ENCODE measurements around the gene MATK. TPM values are rescaled to one million over a fixed set of nuclear protein-coding genes. Genes with fewer than 3 reads are reported as not detected.

Gene MATK
- total RNA-seq, 3 donors from 2014 or later: 2.2 to 3.6 (median 2.4) TPM

- DNase-seq: no peak
- Histone ChIP-seq H3K4me3 (no peak overlapping the region), H3K4me1 (ENCODE audit: low read depth) (no peaks in the 10 kb centered on the region), H3K36me3 (ENCODE audit: low read depth) (no peaks in the 10 kb centered on the region), H3K9me3 (no peaks in the 10 kb centered on the region)
- ATAC-seq: no peak
- intact Hi-C loops (cut with DNase I, micrococcal nuclease): no loop called here
- TF ChIP-seq, protein P1, sequence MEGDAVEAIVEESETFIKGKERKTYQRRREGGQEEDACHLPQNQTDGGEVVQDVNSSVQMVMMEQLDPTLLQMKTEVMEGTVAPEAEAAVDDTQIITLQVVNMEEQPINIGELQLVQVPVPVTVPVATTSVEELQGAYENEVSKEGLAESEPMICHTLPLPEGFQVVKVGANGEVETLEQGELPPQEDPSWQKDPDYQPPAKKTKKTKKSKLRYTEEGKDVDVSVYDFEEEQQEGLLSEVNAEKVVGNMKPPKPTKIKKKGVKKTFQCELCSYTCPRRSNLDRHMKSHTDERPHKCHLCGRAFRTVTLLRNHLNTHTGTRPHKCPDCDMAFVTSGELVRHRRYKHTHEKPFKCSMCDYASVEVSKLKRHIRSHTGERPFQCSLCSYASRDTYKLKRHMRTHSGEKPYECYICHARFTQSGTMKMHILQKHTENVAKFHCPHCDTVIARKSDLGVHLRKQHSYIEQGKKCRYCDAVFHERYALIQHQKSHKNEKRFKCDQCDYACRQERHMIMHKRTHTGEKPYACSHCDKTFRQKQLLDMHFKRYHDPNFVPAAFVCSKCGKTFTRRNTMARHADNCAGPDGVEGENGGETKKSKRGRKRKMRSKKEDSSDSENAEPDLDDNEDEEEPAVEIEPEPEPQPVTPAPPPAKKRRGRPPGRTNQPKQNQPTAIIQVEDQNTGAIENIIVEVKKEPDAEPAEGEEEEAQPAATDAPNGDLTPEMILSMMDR (IDR thresholded peaks at IDR 0.05): no peak
Measured at GRCh38 chr19:3832001-3832400, 45.8 kb upstream of the MATK start.

DNA sequence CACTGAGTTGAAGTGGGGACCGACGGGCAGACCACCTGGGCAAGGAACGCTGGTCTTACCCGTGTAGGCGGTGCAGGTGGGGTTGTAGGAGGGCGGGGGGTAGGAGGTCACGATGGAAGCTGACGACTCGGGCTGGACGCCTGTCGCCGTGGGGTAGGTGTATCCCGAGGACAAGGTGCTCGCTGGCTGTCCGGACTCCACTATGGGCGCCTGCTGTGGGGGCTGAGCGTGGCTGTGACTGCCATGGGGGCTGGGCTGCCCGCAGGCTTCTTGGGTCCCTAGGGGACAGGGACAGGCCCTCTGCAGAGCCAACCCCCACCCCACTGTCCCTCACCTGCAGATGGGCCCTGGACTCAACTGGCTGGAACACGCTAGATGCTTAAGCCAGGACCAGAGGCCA is 45.4 kb upstream of the MATK start:
- H3K4me3 ChIP-seq: no peak overlapping the region
- ATAC-seq: no peak
- intact Hi-C loops (cut with DNase I, micrococcal nuclease): no loop called here
- H3K36me3 ChIP-seq (ENCODE audit: low read depth): no peaks in the 10 kb centered on the region
- H3K4me1 ChIP-seq (ENCODE audit: low read depth): no peaks in the 10 kb centered on the region
- TF ChIP-seq, protein P1 (IDR thresholded peaks at IDR 0.05): no peak
- H3K9me3 ChIP-seq: no peaks in the 10 kb centered on the region
- DNase-seq: no peak

DNA sequence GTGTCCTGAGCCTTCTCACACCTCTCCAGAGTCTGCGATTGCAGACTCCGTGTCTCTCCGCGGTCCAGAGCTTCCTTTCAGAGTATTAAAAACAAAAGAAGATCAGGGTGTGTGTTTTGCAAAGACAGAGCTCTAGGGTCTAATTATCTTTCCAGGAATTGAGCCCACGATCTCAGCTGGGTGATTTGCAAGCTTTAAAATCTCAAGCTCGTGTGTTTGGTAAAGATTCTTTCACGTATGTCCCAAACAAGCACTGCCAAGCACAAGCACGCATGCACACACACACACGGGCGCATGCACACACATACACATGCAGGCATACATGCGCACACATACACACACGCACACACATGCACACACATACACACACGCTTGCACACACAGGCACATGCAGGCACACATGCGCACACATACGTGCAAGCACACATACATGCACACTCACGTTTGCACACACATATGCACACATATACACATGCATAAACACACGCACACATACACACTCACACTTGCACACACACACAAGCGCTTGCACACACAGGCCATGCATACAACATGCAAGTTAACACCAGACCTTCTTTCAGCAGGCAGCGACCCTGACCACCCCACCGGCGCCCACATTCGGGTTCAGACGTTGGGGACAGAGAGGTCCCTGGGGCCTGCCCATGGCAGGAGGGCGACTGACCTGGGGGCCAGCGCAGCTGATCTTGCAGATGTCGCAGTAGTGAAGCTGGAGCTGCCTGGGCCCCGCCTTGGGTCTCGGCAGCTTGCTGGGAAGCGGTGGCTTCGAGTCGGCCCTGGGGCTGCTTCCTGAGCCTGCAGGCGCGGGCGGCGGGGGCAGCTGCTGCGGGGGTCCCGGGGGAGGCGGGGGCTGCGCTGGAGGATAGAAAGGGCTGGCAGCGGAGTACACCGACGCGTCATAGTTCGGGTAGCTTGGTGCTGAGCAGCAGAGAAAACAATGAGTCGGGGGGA is 44.7 kb upstream of the MATK start:
- TF ChIP-seq, protein P1 (IDR thresholded peaks at IDR 0.05): no peak
- Histone ChIP-seq H3K36me3 (ENCODE audit: low read depth) (no peaks in the 10 kb centered on the region), H3K4me1 (ENCODE audit: low read depth) (no peaks in the 10 kb centered on the region), H3K9me3 (no peaks in the 10 kb centered on the region), H3K4me3 (no peak overlapping the region)
- intact Hi-C loops (cut with DNase I, micrococcal nuclease): no loop called here
- DNase-seq (no peak), ATAC-seq (no peak)

DNA sequence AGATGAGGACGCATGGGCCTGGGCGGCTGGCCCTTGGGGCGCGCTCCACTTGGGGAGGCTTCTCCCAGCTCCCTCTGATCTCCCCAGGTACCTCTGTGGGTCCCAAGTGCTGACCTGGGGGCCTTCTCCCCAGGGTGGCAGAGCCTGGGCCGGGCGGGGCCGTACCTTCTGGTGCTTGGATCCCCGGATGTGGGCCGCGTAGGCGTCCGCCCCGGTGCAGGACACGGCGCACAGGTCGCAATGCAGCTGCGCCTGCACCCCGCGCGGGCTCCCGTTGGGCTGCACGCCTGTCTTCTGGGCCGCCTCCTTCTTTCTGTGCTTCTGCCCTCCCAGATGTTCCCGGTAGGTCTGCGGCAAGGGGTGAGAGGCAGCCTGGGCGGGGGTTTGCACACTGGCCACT is 41.1 kb upstream of the MATK start:
- no peaks in the 10 kb centered on the region for H3K9me3 ChIP-seq
- no peak overlapping the region for H3K4me3 ChIP-seq
- no peaks in the 10 kb centered on the region for H3K4me1 ChIP-seq (ENCODE audit: low read depth)
- no peak for ATAC-seq
- no peaks in the 10 kb centered on the region for H3K36me3 ChIP-seq (ENCODE audit: low read depth)
- intact Hi-C loops (cut with DNase I, micrococcal nuclease): no loop called here
- DNase-seq: no peak
- TF ChIP-seq, protein P1 (IDR thresholded peaks at IDR 0.05): no peak

DNA sequence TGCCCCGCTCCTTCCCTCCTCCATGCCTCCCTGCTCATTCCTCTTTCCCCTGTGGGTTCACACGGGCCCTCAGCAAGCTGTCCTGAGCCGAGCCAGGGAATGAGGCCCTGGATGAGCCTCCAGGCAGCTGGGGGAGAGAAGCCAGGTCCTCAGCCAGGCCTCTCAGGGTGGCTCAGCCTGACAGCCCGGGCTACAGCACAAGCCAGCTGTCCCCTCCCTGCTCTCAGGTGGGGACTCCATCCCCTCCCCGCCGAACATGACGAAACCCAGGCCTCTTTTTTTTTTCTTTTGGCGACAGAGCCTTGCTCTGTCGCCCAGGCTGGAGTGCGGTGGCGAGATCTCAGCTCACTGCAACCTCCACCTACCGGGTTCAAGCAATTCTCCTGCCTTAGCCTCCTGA is 40.0 kb upstream of the MATK start:
- TF ChIP-seq, protein P1 (IDR thresholded peaks at IDR 0.05): no peak
- no peak for ATAC-seq
- Histone ChIP-seq H3K4me1 (ENCODE audit: low read depth) (no peaks in the 10 kb centered on the region), H3K9me3 (no peaks in the 10 kb centered on the region), H3K36me3 (ENCODE audit: low read depth) (no peaks in the 10 kb centered on the region), H3K4me3 (no peak overlapping the region)
- intact Hi-C loops (cut with DNase I, micrococcal nuclease): no loop called here
- DNase-seq: no peak
